ENCODE results near the gene PTK6. TPM values are rescaled to one million over a fixed set of nuclear protein-coding genes. Genes with fewer than 3 reads are reported as not detected.

The PTK6 gene
- total RNA-seq (2014; rRNA removed; shearing (Covaris generic)): 0.14 and 0.30 TPM in 2 replicates

DNA sequence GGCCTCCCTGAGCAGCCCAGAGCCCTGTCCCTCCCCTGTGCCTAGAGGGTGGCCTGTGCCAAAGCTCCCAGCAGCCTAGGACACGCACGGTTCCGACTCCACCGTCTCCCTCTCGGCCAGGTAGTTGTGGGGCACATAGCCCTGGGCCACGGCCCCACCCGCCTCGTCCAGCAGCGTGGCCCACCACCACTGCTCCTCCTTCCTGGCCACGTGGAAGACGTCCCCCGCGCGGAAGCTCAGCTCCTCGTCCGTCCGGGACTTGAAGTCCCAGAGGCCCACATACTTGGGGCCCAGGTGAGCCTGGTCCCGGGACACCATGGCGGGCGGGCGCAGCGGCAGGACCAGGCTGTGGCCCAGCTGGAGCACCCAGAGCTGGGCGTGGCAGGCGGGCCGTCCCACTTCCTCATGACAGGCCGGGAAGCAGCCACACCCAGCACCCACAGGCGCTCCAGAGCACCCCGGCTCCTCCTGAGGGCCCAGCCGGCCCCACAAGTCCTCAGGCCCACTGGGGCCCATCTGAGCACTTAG lies at the start of gene PTK6:
PTK6 (minus strand) TSS at position 380 of the 528 bp plus-strand sequence; CDS start at position 318, 62 bp downstream.
- DNase-seq: no peak

GRCh38 chr20:63586797-63587196 lies 49.6 kb upstream of the PTK6 start:
- H3K36me3 ChIP-seq (replicated peaks; ENCODE audit: control insufficient read depth, insufficient read depth, low read length): peaks cover 2% of the 10 kb centered on the region
- no peak for DNase-seq
- no peaks in the 10 kb centered on the region for H3K27me3 ChIP-seq (ENCODE audit: control insufficient read depth, insufficient read depth, low read length)
- H3K4me3 ChIP-seq (ENCODE audit: insufficient read depth, low read depth, low read length): no peak overlapping the region

More for the DNA sequence above, at the start of gene PTK6:
- H3K36me3 ChIP-seq (replicated peaks; ENCODE audit: control insufficient read depth, insufficient read depth, low read length): no peaks in the 10 kb centered on the region
- H3K4me3 ChIP-seq (ENCODE audit: insufficient read depth, low read depth, low read length): peak within 1 kb of the TSS; percentile 21
- no peaks in the 10 kb centered on the region for H3K27me3 ChIP-seq (ENCODE audit: control insufficient read depth, insufficient read depth, low read length)

GRCh38 chr20:63585616-63586565 lies 48.7 kb upstream of the PTK6 start:
- H3K4me3 ChIP-seq (ENCODE audit: insufficient read depth, low read depth, low read length): no peak overlapping the region
- H3K27me3 ChIP-seq (ENCODE audit: control insufficient read depth, insufficient read depth, low read length): no peaks in the 10 kb centered on the region
- no peaks in the 10 kb centered on the region; the same call in 1 of the 2 replicates for H3K36me3 ChIP-seq (replicated peaks; ENCODE audit: control insufficient read depth, insufficient read depth, low read length)
- DNase-seq: no peak

DNA sequence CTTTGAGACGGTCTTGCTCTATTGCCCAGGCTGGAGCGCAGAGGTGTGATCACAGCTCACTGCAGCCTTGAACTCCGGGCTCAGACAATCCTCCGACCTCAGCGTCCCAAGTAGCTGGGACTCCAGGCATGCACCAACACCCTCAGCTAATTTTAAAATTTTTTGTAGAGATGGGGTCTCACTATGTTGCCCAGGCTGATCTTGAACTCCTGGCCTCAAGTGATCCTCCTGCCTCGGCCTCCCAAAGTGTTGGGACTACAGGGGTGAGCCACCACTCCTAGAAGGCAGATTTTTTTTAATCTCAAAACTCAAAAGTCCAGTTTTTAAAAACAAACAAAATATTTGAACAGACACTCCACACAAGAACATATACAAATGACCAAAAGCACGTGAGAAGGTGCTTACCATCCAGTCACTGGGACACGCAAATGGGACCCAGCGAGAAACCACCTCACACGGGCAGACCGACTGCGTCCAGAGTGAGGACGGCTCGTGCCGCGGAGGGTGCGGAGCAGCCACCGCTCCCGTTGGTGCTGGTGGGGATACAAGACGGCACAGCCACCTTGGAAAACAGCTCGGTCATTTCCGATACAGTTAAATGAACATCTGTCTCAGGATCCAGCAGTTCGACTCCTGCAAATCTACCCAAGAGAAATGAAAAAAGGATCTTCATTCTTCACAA lies 45.3 kb upstream of the PTK6 start:
- Histone ChIP-seq H3K27me3 (ENCODE audit: control insufficient read depth, insufficient read depth, low read length) (no peaks in the 10 kb centered on the region), H3K36me3 (replicated peaks; ENCODE audit: control insufficient read depth, insufficient read depth, low read length) (no peaks in the 10 kb centered on the region), H3K4me3 (ENCODE audit: insufficient read depth, low read depth, low read length) (no peak overlapping the region)
- no peak for DNase-seq

DNA sequence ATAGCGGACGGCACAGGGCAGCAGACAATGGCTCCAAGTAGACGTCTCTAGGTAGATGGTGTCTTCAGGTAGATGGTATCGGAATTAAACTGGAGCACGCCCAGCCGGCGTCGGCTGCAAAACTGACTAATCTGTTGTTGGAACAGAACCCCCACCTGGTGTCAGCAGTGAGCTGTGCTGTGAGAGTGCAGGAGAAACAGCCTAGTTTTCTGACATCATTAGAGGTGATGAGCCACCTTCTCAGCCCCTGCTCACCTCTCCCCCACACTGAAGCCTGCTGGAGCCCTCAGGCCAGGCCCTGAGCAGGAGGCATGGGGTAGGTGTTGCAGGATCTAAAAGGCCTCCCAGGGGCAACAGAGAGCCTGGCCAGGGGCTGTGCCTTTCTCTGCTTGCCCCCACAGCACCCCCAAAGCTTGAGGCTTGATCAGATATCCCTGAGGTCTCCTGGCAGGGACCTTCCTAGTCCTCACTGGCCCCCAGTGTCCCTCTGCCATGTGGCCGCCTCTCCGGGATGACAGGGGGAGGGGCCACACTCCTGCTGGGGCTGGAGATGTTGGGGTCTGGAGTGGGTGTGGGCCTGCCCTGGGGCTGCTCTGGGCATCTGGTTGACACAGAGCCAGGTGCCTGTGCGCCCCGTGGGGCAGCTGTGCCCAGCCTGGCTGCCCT lies 43.8 kb upstream of the PTK6 start:
- DNase-seq: peak; percentile 85
- no peak overlapping the region for H3K4me3 ChIP-seq (ENCODE audit: insufficient read depth, low read depth, low read length)
- H3K36me3 ChIP-seq (replicated peaks; ENCODE audit: control insufficient read depth, insufficient read depth, low read length): no peaks in the 10 kb centered on the region
- H3K27me3 ChIP-seq (ENCODE audit: control insufficient read depth, insufficient read depth, low read length): no peaks in the 10 kb centered on the region

DNA sequence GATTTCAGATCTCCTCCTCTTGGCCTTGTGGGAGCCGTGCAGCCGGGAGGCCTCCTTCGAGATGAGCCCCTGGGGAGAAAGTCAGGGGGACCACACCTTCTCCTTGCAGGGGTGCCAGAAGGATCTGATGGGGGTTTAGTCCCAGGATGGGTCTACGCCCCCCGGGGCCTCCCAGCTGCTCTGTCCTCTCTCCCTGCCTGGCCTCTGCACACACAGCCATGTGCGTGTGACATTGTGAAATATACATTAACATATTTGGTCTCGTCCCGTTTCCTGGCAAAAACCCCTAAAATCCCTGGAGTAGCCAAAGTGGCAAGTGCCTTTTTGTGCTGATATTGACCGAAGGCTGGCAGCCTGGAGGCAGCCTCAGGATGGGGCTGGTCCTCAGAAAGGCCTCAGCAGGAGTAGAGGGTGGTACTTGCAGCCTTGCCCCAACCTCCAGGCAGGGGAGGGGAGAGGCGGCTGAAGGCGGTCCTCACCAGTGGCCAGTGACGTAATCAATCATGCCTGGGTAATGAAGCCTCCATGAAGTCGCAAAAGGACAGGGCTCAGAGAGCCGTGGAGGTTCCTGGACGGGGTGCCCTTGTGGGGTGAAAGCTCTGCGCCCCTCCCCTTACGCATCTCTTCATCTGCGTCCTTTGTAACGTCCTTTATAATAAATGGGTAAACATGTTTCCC lies 42.0 kb upstream of the PTK6 start:
- H3K36me3 ChIP-seq (replicated peaks; ENCODE audit: control insufficient read depth, insufficient read depth, low read length): no peaks in the 10 kb centered on the region
- no peak overlapping the region for H3K4me3 ChIP-seq (ENCODE audit: insufficient read depth, low read depth, low read length)
- H3K27me3 ChIP-seq (ENCODE audit: control insufficient read depth, insufficient read depth, low read length): no peaks in the 10 kb centered on the region
- no peak for DNase-seq

- H3K27me3 ChIP-seq (ENCODE audit: control insufficient read depth, insufficient read depth, low read length): no peaks in the 10 kb centered on the region
- H3K4me3 ChIP-seq (ENCODE audit: insufficient read depth, low read depth, low read length): no peak overlapping the region
- no peaks in the 10 kb centered on the region for H3K36me3 ChIP-seq (replicated peaks; ENCODE audit: control insufficient read depth, insufficient read depth, low read length)
- DNase-seq: no peak
These were observed 41.2 kb upstream of the PTK6 start for GRCh38 chr20:63578224-63579016.

GRCh38 chr20:63577317-63577894 lies 40.2 kb upstream of the PTK6 start:
- no peaks in the 10 kb centered on the region for H3K36me3 ChIP-seq (replicated peaks; ENCODE audit: control insufficient read depth, insufficient read depth, low read length)
- H3K4me3 ChIP-seq (ENCODE audit: insufficient read depth, low read depth, low read length): no peak overlapping the region
- DNase-seq: no peak
- H3K27me3 ChIP-seq (ENCODE audit: control insufficient read depth, insufficient read depth, low read length): no peaks in the 10 kb centered on the region

- H3K27me3 ChIP-seq (ENCODE audit: control insufficient read depth, insufficient read depth, low read length): no peaks in the 10 kb centered on the region
- DNase-seq: no peak
- peaks cover 2% of the 10 kb centered on the region for H3K36me3 ChIP-seq (replicated peaks; ENCODE audit: control insufficient read depth, insufficient read depth, low read length)
- no peak overlapping the region for H3K4me3 ChIP-seq (ENCODE audit: insufficient read depth, low read depth, low read length)
These were observed 39.1 kb upstream of the PTK6 start for GRCh38 chr20:63576311-63576710.

DNA sequence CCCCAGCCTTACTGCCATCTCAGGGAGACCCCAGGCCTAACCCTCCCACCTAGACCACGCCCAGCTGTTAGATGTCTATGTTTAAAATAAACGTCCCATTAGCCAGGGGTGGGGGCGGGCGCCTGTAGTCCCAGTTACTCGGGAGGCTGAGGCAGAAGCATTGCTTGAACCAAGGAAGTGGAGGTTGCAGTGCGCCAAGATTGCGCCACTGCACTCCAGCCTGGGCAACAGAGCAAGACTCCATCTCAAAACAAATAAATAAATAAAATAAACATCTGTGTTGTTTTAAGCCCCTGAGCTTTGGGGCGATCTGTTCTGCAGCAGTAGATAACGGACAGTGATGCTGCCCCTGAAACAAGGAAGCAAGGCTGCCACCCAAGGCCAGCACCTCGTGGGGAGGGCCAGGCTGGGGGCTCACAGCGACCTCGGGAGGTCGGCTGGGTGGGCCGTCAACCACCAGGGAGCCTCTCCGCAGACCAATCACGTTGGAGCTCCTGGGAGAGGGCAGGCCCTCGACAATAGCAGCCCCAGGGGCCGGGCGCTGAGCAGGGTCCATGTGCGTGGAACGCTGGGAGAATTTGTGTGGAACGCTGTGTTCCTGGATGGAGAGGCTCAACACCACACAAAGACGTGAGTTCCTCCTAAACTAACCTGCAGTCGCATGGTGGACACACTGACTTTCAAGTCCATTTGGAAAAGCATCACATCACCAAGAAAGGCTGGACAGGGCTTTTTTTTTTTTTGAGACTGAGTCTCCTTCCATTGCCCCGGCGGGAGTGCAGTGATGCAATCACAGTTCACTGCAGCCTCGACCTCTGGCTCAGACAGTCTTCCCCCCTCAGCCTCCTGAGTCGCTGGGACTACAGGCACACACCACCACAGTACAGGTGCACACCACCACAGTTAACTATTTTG lies 37.9 kb upstream of the PTK6 start:
- DNase-seq: no peak
- peaks cover 2% of the 10 kb centered on the region for H3K36me3 ChIP-seq (replicated peaks; ENCODE audit: control insufficient read depth, insufficient read depth, low read length)
- no peak overlapping the region for H3K4me3 ChIP-seq (ENCODE audit: insufficient read depth, low read depth, low read length)

GRCh38 chr20:63574156-63574828 lies 37.1 kb upstream of the PTK6 start, which contains the start of gene HELZ2:
Gene HELZ2, minus strand, starts transcription at chr20:63574239. Its CDS starts 1,854 bp downstream, at chr20:63572385.
- DNase-seq: peak; percentile 95
- H3K36me3 ChIP-seq (replicated peaks; ENCODE audit: control insufficient read depth, insufficient read depth, low read length): peaks cover 2% of the 10 kb centered on the region
- no peaks in the 10 kb centered on the region for H3K27me3 ChIP-seq (ENCODE audit: control insufficient read depth, insufficient read depth, low read length)
- H3K4me3 ChIP-seq (ENCODE audit: insufficient read depth, low read depth, low read length): peak within 1 kb of the TSS; percentile 64

More for the DNA sequence above, 37.9 kb upstream of the PTK6 start:
- no peaks in the 10 kb centered on the region for H3K27me3 ChIP-seq (ENCODE audit: control insufficient read depth, insufficient read depth, low read length)

DNA sequence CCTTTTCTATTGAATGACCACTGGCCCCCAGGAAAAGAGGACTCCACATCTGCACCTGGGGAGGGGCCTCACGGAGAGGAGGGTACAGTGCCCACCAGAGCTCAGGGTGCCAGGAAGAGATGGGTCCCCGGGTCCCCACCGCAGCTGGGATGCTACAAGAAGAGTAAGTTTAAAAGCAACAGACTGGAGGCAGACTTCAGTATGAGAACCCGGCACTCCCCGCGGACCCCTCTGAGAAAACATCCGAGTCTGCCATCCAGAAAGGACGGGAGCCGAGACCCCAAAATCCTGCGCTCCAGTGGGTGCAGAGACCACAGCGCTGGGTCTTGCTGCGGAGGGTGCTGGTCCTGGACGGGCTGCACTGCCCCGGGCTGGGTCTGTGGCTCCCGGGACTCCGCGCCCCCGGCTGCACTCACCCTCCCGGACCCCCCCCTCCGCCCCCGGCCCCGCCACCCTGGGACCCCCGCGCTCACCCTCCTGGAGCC lies 36.5 kb upstream of the PTK6 start:
- no peaks in the 10 kb centered on the region for H3K27me3 ChIP-seq (ENCODE audit: control insufficient read depth, insufficient read depth, low read length)
- H3K4me3 ChIP-seq (ENCODE audit: insufficient read depth, low read depth, low read length): peak overlapping the region; percentile 64
- peaks cover 2% of the 10 kb centered on the region for H3K36me3 ChIP-seq (replicated peaks; ENCODE audit: control insufficient read depth, insufficient read depth, low read length)
- no peak for DNase-seq
